HG03139 (cell line): ENCODE results near the gene NCOR1.
"Not testable (repeated sequence)": the region's sequence is repeated elsewhere in the genome, so short reads cannot be mapped to it uniquely, and the experiment has no call there.

ENCODE experiments used
- ATAC-seq: cut with Tn5 transposase; IDR thresholded peaks from one replicate; pipeline ENCODE4 v1.9.1; 2021; ENCODE audit not compliant: unreplicated experiment

Gene NCOR1

GRCh38 chr17:16152326-16152725, 63.0 kb downstream of the NCOR1 start:
- ATAC-seq = not testable (repeated sequence)

- ATAC-seq = no peak
Measured at GRCh38 chr17:16150251-16150856, 65.0 kb downstream of the NCOR1 start.

DNA sequence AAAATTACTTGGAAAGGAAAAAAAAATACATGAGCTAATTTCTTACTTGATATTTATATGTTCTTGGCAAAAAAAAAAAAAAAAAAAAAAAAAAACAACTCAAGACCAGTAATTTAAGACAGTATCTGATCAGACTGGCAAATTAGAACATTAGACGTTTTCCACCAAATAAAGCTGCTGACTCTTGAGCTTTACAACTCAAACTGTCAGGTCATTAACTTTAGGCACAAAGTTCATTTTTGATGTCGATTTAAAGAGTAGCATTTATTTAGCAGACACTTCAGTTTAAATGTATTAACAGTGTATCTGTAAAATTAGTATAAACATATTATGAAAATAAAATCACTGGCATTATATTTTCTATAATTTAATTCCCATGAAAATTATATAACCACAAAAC, 66.7 kb downstream of the NCOR1 start:
- ATAC-seq = no peak

DNA sequence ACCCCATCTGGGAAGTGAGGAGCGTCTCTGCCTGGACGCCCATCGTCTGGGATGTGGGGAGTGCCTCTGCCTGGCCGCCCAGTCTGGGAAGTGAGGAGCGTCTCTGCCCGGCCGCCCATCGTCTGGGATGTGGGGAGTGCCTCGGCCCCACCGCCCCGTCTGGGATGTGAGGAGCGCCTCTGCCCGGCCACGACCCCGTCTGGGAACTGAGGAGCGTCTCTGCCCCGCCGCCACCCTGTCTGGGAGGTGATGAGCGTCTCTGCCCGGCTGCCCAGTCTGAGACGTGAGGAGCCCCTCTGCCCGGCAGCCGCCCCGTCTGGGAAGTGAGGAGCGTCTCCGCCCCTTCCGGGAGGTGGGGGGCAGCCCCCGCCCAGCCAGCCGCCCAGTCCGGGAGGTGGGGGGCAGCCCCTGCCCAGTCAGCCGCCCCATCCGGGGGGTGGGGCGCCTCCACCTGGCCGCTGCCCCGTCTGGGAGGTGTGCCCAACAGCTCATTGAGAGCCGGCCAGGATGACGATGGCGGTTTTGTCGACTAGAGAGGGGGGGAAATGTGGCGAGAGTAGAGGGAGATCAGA, 69.9 kb downstream of the NCOR1 start:
- not testable (repeated sequence) for ATAC-seq

- no peak for ATAC-seq
Measured at GRCh38 chr17:16141685-16142084, 73.6 kb downstream of the NCOR1 start.

DNA sequence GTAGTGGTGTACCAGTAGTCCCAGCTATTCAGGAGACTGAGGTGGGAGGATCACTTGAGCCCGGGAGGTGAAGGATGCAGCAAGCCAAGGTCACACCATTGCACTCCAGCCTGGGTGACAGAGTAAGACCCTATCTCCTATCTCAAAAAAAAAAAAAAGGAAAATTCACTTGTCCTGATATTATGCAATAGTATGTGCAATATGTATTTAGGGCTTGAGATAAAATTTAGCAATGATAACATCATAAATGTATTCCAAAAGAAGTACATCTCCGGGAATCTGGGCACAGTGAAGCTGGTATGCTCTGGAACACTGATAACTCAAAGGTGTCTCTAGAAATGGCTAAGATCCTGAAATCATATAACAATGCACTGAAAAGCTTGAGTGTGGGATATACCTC, 74.5 kb downstream of the NCOR1 start:
- no peak for ATAC-seq

DNA sequence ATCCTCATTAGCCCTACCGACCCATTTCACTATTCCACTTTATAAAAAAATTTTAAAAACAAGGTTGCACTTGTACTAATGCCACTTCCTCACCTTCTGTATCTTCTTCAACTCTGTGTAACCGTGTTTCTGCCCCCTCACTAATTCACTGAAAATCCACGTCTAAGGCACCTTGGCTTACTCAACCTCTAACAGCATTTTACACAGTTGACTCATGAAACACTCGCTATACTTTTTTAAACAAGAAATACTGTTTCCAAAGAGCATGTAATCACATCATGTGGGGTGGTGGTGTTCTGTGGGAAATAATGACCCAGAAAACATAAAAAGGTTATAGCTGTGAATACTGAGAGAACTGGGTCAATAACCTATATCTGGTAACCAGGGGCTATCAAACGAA, 79.9 kb downstream of the NCOR1 start:
- ATAC-seq = no peak

DNA sequence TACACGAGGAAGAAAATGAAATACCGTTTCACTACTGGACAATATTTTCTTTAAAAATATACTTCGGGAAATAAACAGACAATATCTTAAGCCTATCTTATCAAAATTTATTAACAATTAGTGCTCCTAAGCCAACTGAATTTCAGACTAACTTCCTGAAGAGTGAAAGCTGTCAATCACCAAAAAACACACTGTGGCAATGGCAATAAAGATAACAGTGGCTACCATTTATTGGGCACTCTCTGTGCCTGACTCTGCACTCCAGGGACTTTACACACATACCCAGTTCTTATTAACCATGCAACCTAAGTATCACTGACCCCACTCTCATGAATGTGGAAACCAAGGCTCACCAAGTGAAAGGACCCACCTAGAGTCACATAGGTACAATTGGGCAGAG, 83.7 kb downstream of the NCOR1 start:
- no peak for ATAC-seq

DNA sequence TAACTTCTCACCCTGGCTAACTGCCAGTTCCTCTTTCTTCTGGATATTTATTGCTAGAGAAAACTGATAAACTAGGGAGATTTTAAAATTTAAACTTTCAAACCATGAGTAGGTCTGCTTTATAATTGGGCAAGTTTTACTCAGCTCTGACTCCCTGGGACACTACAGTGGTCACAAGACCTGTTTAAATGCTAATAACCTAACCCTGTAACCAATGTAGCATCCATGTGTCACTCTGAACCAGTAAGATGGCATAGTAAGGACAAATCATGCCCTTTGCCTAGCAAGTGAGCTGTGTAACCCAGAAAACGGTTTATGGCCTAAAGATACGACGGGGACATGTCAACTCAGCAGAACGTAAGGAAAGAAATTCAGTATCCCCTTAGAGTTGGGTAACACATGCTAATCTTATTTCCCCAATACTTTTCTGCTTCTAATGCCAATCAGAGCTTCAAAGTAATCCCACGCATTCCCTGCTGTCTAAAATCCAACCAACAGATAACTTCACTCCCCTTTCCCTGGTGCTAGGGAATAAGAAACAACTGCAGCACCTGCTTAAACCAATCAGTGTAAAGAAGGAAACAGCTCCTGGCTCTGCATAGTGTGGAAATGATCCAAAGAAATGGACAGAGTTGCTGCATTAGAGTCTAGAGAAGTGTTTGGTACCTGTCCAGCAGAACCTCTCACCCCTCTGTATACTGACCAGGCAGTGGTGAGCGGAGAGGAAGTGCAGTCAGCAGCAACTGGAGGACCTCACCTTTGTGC, 85.7 kb downstream of the NCOR1 start:
- ATAC-seq = no peak

- no peak for ATAC-seq
Measured at GRCh38 chr17:16123531-16123930, 91.8 kb downstream of the NCOR1 start.

- ATAC-seq = no peak
Measured at GRCh38 chr17:16122697-16123434, 92.5 kb downstream of the NCOR1 start.

DNA sequence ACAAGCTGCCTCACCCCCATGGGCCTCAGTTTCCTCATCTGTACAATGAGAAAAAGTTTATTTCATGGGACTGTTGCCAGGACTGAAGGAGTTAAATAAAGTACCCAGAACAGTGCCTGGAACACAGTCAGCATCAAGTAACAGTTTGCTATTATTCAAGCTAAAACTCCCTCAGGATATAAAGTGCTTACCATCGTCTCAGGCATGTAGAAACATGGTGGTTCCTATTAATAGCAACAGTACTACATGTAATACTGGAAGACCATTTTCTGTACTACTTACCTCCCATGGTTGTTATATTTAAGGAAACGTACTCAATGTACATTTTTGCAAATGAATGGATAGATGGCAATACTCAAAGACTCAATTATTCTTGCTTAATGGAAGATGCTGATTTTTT, 93.4 kb downstream of the NCOR1 start:
- ATAC-seq = no peak

DNA sequence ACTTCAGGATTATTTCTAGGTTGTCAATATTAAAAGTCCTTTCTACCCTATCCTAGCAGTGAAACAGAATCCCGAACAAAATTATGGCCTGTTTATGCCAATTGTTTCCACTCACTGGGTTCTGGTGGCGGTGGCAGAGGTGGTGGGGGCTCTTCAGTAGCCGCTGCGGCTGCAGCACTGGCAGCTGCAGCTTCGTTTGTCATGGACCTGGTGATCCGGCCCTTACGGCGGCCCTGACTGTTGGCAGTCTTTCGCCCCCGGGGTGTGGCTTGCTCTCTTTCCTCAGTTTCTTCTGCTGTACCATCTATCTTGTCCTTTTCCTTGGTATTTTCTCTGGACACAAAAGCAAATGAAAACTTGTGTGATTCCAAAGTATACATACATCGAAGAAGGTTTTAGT, 94.4 kb downstream of the NCOR1 start:
- ATAC-seq = no peak

DNA sequence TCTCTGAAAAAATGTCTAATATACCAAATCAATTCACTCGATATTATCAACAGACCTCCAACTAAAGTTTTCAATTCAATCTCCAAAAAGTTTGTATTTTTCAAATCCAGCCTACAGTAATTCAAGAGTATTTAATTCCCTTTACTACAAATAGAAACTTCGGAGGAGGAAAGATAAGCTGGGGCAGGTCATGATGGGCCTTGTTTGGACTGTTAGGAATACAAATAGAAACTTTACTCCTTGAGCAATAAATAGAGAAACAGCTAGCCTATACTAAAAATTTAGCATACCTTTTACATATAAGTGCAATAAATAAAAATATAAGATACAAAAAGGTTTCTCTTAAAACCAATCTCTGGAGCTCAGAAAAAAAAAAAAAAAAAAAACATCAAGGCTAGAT, 98.2 kb downstream of the NCOR1 start:
- ATAC-seq = no peak

DNA sequence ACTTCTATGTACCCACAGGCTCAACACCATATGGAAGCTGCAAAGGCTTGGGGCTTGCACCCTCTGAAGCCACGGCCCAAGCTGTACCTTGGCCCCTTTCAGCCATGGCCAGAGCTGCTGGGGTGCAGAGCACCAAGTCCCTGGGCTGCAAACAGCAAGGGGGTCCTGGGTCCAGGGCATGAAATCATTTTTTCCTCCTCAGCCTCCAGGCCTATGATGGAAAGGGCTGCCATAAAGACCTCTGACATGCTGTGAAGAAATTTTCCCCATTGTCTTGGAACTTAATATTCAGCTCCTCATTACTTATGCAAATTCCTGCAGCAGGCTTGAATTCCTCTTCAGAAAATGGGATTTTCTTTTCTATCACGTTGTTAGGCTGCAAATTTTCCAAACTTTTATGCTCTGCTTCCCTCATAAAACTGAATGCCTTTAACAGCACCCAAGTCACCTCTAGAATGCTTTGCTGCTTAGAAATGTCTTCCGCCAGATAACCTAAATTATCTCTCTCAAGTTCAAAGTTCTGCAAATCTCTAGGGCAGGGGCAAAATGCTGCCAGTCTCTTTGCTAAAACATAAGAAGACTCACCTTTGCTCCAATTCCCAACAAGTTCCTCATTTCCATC, 100.1 kb downstream of the NCOR1 start:
- not testable (repeated sequence) for ATAC-seq

DNA sequence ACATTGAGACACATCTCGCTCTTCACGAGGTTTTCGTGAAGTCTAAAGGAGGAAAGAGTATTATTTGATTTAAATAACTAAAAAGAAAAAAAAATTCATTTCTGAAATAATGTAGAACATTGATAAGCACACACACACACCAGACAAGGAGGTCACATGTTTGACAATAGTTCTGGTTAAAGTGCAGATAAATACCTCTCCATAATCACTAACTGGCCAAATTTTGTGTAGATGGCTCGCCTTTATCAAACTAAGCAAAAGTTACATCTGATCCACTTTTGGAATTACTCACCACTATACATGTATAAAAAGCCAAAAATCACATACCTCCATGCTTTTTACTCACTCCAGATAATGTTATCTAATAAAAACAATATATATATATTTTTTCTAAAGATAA, 106.5 kb downstream of the NCOR1 start:
- ATAC-seq = no peak

DNA sequence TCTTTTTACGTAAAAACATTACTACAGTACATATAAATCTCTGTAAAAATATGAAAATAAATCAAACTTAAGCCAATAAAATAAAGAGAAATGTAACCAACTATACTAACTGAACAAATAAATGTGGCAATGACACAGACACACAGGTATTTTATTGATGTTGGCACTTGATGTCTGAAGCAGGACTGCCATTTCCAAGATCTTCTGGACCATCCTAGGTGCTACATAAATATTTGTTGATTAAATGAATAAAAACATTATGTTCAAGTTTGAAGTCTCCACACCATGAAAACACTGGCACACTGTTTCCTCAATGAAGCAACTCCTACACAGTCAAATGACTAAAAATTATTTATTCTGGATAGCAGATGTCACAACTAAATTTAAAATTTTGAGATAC, 106.9 kb downstream of the NCOR1 start:
- no peak for ATAC-seq

- no peak for ATAC-seq
Measured at GRCh38 chr17:16107165-16107770, 108.1 kb downstream of the NCOR1 start.

DNA sequence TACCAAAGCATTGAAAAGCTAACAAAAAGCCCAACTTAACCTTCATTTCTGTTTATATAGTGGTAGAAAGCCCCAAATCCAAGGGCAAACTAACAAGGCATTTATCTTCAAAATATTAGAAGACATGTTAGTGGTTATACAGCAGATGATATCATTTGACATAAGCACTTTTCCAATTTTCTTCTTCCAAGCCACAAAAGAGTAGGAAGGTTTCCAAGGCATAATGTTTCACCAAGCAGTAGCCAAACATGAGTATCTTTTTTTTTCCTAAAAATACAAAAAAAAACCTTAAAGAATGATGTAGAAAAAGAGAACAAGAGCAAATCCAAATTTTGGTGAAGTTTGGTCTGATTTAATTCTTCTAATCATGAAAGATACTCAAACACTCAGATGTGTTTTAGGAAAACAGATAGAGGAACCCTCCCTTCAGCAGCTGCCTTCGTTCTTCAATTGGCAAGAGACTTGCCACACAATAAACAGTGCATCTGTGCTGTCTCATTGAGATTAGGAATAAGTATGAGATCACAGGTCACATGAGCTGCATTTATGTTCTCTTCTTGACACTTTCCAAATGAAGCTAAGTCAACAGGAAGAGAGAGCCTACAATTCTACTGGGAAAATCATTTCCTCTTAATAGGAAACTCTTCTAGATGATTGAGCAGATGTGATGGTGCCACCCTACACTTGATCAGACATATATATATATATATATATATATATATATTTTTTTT, 109.0 kb downstream of the NCOR1 start:
- no peak for ATAC-seq

DNA sequence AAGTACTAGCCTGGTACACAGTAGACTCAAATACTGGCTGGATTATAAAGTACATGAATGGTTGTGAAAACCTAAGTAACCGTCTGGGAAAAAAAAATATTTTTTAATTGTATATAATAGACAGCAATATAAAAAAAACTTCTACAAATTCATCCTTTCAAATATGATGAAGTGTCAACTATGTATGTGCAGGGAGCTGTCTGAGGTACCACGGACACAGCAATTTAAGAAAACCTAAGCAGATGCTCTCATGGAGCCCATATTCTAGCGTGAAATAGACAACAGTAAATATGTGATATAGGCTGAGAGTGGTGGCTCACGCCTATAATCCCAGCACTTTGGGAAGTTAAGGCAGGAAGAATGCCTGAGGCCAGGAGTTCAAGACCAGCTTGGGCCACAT, 111.1 kb downstream of the NCOR1 start:
- ATAC-seq = no peak
